Neural cell (in vitro differentiated cells): Measurements from ENCODE around the gene SDK2. TPM values are rescaled to one million over a fixed set of nuclear protein-coding genes. Genes with fewer than 3 reads are reported as not detected.

Experiments
- H2AFZ ChIP-seq: fragments of 200-600, 300-800 bp; sonication (generic), shearing (Covaris generic); 2 replicates; pipeline ENCODE4 v1.6.0; 2014; ENCODE audit warnings: low read depth, mild to moderate bottlenecking, antibody characterized with exemption, low read length, moderate library complexity
- H3F3A ChIP-seq: fragments of 200-600 bp; shearing (Covaris generic); 2 replicates; pipeline ENCODE4 v1.6.1; 2016; ENCODE audit warnings: mild to moderate bottlenecking, moderate library complexity, mixed read lengths, antibody characterized with exemption, low read length; ENCODE audit not compliant: insufficient read depth, poor library complexity, severe bottlenecking
- H3K27ac ChIP-seq: fragments of 200-600, 300-800 bp; sonication (generic), shearing (Covaris generic); 2 replicates; pipeline ENCODE4 v1.5.1; 2014; ENCODE audit warnings: mild to moderate bottlenecking, low read length, moderate library complexity
- H3K27me3 ChIP-seq: fragments of 300-800, 200-600 bp; sonication (generic), shearing (Covaris generic); 2 replicates; pipeline ENCODE4 v1.6.0; 2014; ENCODE audit warnings: mild to moderate bottlenecking, low read depth, low read length, moderate library complexity; ENCODE audit not compliant: insufficient read depth
- H3K36me3 ChIP-seq: fragments of 300-800, 200-600 bp; sonication (generic), shearing (Covaris generic); 2 replicates; pipeline ENCODE4 v1.5.1; 2014; ENCODE audit warnings: mild to moderate bottlenecking, antibody characterized with exemption, low read length, moderate library complexity; ENCODE audit not compliant: insufficient read depth
- H3K4me2 ChIP-seq: fragments of 300-800, 200-600 bp; sonication (generic), shearing (Covaris generic); 2 replicates; pipeline ENCODE4 v1.6.0; 2014; ENCODE audit warnings: mild to moderate bottlenecking, low read length
- H3K4me3 ChIP-seq: fragments of 300-800, 200-600 bp; sonication (generic), shearing (Covaris generic); 2 replicates; pipeline ENCODE4 v1.5.1; 2014; ENCODE audit warnings: mild to moderate bottlenecking, low read length, moderate library complexity
- H3K79me2 ChIP-seq: fragments of 200-600 bp; shearing (Covaris generic); replicated peaks from 2 replicates; pipeline ENCODE4 v1.6.0; 2014; ENCODE audit warnings: mild to moderate bottlenecking, low read length, moderate library complexity; ENCODE audit not compliant: insufficient read depth
- H3K9ac ChIP-seq: fragments of 300-800, 200-600 bp; sonication (generic), shearing (Covaris generic); 2 replicates; pipeline ENCODE4 v1.6.1; 2016; ENCODE audit warnings: mild to moderate bottlenecking, low read length, mixed read lengths
- H3K9me2 ChIP-seq: fragments of 200-600 bp; shearing (Covaris generic); 2 replicates; pipeline ENCODE4 v1.6.1; 2016; ENCODE audit warnings: mild to moderate bottlenecking, low read length, mixed read lengths; ENCODE audit not compliant: insufficient read depth
- H3K9me3 ChIP-seq: fragments of 200-600, 300-800 bp; sonication (generic), shearing (Covaris generic); 2 replicates; pipeline ENCODE4 v1.6.1; 2016; ENCODE audit warnings: mild to moderate bottlenecking, mixed run types, low read length, moderate library complexity, mixed read lengths
- H4K20me1 ChIP-seq: fragments of 200-600 bp; shearing (Covaris generic); 2 replicates; pipeline ENCODE4 v1.6.1; 2016; ENCODE audit warnings: mild to moderate bottlenecking, mixed run types; ENCODE audit not compliant: insufficient read depth
- CTCF ChIP-seq: fragments of 450-650 bp; IDR thresholded peaks from 2 replicates; pipeline ENCODE4 v1.5.1; 2014; ENCODE audit warnings: antibody characterized with exemption, mild to moderate bottlenecking, moderate library complexity; ENCODE audit not compliant: poor library complexity, severe bottlenecking
- EP300 ChIP-seq: fragments of 450-650 bp; conservative IDR thresholded peaks from 2 replicates; pipeline ENCODE4 v1.6.1; 2014; ENCODE audit warnings: antibody characterized with exemption, mild to moderate bottlenecking, moderate library complexity; ENCODE audit not compliant: poor library complexity, severe bottlenecking
- EZH2 ChIP-seq: fragments of 200-600, 300-800 bp; shearing (Covaris generic), sonication (generic); IDR thresholded peaks from 2 replicates; pipeline ENCODE4 v1.6.1; 2014; ENCODE audit warnings: antibody characterized with exemption, low read length, borderline replicate concordance, mild to moderate bottlenecking; ENCODE audit not compliant: insufficient read depth, poor library complexity, severe bottlenecking
- MXI1 ChIP-seq: fragments of 450-650 bp; conservative IDR thresholded peaks from 2 replicates; pipeline ENCODE4 v1.6.1; 2014; ENCODE audit warnings: antibody characterized with exemption, mild to moderate bottlenecking; ENCODE audit not compliant: poor library complexity, severe bottlenecking
- POLR2AphosphoS5 ChIP-seq: IDR thresholded peaks from 2 replicates; pipeline ENCODE4 v1.6.1; 2012
- RAD21 ChIP-seq: fragments of 450-650 bp; conservative IDR thresholded peaks from 2 replicates; pipeline ENCODE4 v1.6.1; 2014; ENCODE audit warnings: antibody characterized with exemption, mild to moderate bottlenecking, moderate library complexity
- REST ChIP-seq: IDR thresholded peaks from 2 replicates; pipeline ENCODE4 v1.6.1; 2012; ENCODE audit warnings: borderline replicate concordance
- SMC3 ChIP-seq: fragments of 450-650 bp; conservative IDR thresholded peaks from 2 replicates; pipeline ENCODE4 v1.6.1; 2014; ENCODE audit warnings: antibody characterized with exemption, mild to moderate bottlenecking, moderate library complexity; ENCODE audit not compliant: poor library complexity
- TAF1 ChIP-seq: IDR thresholded peaks from 2 replicates; pipeline ENCODE4 v1.6.1; 2012; ENCODE audit warnings: low read depth
- polyA plus RNA-seq: library from polyadenylated mRNA; depleted of rRNA; stranded (reverse); fragments of >200 nt; gene quantifications from 2 replicates; pipeline ENCODE4 v1.2.3, GENCODE V29; 2014

SDK2 gene
- polyA plus RNA-seq, 1 donor from 2014 or later, result 0.73 TPM

- no peaks in the 10 kb centered on the region for H3K9me3 ChIP-seq
- no peaks in the 10 kb centered on the region for H3F3A ChIP-seq
- no peak overlapping the region for H3K4me3 ChIP-seq
- no peak overlapping the region for H3K9ac ChIP-seq
- H3K27ac ChIP-seq, result no peak overlapping the region
- H3K36me3 ChIP-seq, result no peaks in the 10 kb centered on the region
- H4K20me1 ChIP-seq, result no peaks in the 10 kb centered on the region
- H3K9me2 ChIP-seq, result no peaks in the 10 kb centered on the region
- no peaks in the 10 kb centered on the region for H3K79me2 ChIP-seq
- H2AFZ ChIP-seq, result no peak overlapping the region
- no peaks in the 10 kb centered on the region for H3K27me3 ChIP-seq
- TF ChIP-seq TAF1 (no peak), RAD21 (no peak), POLR2AphosphoS5 (no peak), EZH2 (no peak), REST (no peak), SMC3 (no peak), MXI1 (no peak), EP300 (no peak), CTCF (no peak)
- H3K4me2 ChIP-seq, result no peak overlapping the region
Measured at GRCh38 chr17:73324711-73325526, 319.3 kb downstream of the SDK2 start.

- Histone ChIP-seq H4K20me1 (no peaks in the 10 kb centered on the region), H3K27ac (no peak overlapping the region), H3K4me3 (no peak overlapping the region), H3F3A (no peaks in the 10 kb centered on the region), H3K9me3 (no peaks in the 10 kb centered on the region), H3K9ac (no peak overlapping the region), H2AFZ (no peak overlapping the region), H3K4me2 (no peak overlapping the region), H3K27me3 (no peaks in the 10 kb centered on the region), H3K36me3 (no peaks in the 10 kb centered on the region), H3K79me2 (no peaks in the 10 kb centered on the region), H3K9me2 (no peaks in the 10 kb centered on the region)
- no peak for TF ChIP-seq SMC3
- no peak for TF ChIP-seq REST
- TF ChIP-seq RAD21, result no peak
- no peak for TF ChIP-seq EZH2
- no peak for TF ChIP-seq POLR2AphosphoS5
- no peak for TF ChIP-seq EP300
- TF ChIP-seq TAF1, result no peak
- TF ChIP-seq CTCF, result no peak
- TF ChIP-seq MXI1, result no peak
Measured at GRCh38 chr17:73324160-73324475, 320.1 kb downstream of the SDK2 start.
